Measurements from ENCODE around the gene NAIF1.

Gene NAIF1

DNA sequence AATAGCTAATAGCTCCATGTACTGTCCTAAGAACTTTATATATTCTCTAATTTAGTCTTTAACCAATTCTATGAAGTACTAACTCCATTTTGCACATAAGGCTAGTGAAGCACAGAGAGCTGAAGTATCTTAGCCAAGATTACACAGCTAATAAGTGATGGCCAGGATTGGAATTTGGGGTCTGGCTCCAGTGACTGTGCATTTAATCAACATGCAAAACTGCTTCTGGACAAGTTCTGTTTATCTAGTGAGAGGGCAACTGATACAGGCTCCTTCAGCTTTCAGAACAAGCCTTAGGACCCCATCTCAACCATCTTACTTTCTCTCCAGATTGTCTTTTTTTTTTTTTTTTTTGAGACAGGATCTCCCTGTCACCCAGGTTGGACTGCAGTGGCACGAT lies 22.2 kb upstream of the NAIF1 start:
- in situ Hi-C loops (cut with HindIII; ENCODE audit: low pct_unique_long_range_greater_than_20kb, low sequenced_read_pairs): no loop called here
- no peak for DNase-seq (ENCODE audit: low read depth in 1 of 2, low spot score in 1 of 2)
- TF ChIP-seq JUND (IDR thresholded peaks at IDR 0.05; ENCODE audit: low read depth): no peak

DNA sequence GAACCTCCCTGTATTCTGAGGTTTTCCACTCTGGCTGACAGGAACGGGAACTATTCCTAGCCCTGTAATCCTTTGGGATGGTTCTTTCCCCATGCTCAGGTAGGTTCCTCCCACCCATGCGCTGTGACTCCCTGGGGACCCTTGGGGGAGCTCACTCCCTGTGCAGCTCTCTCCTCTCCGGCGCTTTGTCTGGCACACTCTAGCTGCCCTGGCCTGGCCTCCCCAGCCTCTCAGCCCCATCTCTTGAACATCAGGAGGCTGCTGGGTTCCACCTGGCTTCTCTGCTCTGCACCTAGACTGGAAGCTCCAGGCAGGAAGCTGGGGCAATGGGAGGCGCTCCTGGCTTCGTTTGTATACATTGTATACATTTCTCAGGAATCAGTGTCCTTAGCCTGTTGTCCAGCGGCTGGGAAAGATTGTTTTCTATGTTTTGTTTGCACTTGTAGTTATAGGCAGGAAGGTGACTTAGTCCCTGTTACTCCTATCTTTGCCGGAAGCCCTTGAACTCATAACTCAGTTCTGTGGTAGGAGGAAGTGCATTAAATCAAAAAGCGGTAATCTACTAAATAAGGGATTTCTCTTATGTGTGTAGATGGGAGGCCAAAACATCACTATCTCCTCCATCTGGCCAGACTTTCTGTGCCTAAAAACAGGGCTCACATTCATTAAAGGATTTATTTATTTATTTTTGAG lies 21.3 kb upstream of the NAIF1 start:
- no peak for DNase-seq (ENCODE audit: low read depth in 1 of 2, low spot score in 1 of 2)
- no peak for TF ChIP-seq JUND (IDR thresholded peaks at IDR 0.05; ENCODE audit: low read depth)
- in situ Hi-C loops (cut with HindIII; ENCODE audit: low pct_unique_long_range_greater_than_20kb, low sequenced_read_pairs): no loop called here

DNA sequence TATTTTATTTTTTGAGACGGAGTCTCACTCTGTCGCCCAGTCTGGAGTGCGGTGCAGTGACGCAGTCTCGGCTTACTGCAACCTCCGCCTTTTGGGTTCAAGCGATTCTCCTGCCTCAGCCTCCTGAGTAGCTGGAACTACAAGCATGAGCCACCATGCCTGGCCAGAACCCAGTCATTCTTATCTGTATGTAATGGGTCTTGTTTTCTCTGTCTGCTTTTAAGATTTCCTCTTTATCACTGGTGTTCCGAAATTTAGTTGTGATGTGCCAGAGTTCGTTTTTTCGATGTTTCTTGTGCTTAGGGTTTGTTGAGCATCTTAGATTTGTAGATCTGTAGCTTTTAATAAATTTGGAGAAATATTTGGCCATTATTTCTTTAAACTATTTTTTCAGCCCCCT lies 20.1 kb upstream of the NAIF1 start:
- no peak for TF ChIP-seq JUND (IDR thresholded peaks at IDR 0.05; ENCODE audit: low read depth)
- DNase-seq (ENCODE audit: low read depth in 1 of 2, low spot score in 1 of 2): no peak
- in situ Hi-C loops (cut with HindIII; ENCODE audit: low pct_unique_long_range_greater_than_20kb, low sequenced_read_pairs): no loop called here

- no peak for TF ChIP-seq JUND (IDR thresholded peaks at IDR 0.05; ENCODE audit: low read depth)
- in situ Hi-C loops (cut with HindIII; ENCODE audit: low pct_unique_long_range_greater_than_20kb, low sequenced_read_pairs): no loop called here
- DNase-seq (ENCODE audit: low read depth in 1 of 2, low spot score in 1 of 2): peak in 1 of 2 experiments; percentile 67
Observed at GRCh38 chr9:128085943-128086342, 18.8 kb upstream of the NAIF1 start.

DNA sequence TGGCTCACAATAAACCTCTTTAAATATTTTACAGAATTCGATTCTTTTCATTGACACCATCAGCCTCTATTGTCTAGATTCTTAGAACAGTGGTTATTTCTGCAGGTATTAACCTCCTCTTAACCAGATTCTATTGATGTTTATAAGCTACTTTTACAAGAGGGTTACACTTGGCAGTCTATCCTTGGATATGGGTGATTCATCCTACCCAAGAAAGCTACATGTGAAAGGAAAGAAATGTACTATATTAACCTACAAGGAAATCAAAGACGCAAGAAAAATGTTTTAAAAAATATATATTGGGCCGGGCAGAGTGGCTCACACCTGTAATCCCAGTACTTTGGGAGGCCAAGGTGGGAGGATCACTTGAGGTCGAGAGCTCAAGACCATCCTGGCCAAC lies 17.6 kb upstream of the NAIF1 start:
- DNase-seq (ENCODE audit: low read depth in 1 of 2, low spot score in 1 of 2): no peak
- no peak for TF ChIP-seq JUND (IDR thresholded peaks at IDR 0.05; ENCODE audit: low read depth)
- in situ Hi-C loops (cut with HindIII; ENCODE audit: low pct_unique_long_range_greater_than_20kb, low sequenced_read_pairs): no loop called here

GRCh38 chr9:128082151-128082550 lies 15.0 kb upstream of the NAIF1 start:
- no peak for TF ChIP-seq JUND (IDR thresholded peaks at IDR 0.05; ENCODE audit: low read depth)
- DNase-seq (ENCODE audit: low read depth in 1 of 2, low spot score in 1 of 2): peak in 1 of 2 experiments; percentile 65
- in situ Hi-C loops (cut with HindIII; ENCODE audit: low pct_unique_long_range_greater_than_20kb, low sequenced_read_pairs): no loop called here

GRCh38 chr9:128081056-128081455 lies 13.9 kb upstream of the NAIF1 start:
- in situ Hi-C loops (cut with HindIII; ENCODE audit: low pct_unique_long_range_greater_than_20kb, low sequenced_read_pairs): no loop called here
- TF ChIP-seq JUND (IDR thresholded peaks at IDR 0.05; ENCODE audit: low read depth): no peak
- DNase-seq (ENCODE audit: low read depth in 1 of 2, low spot score in 1 of 2): no peak

DNA sequence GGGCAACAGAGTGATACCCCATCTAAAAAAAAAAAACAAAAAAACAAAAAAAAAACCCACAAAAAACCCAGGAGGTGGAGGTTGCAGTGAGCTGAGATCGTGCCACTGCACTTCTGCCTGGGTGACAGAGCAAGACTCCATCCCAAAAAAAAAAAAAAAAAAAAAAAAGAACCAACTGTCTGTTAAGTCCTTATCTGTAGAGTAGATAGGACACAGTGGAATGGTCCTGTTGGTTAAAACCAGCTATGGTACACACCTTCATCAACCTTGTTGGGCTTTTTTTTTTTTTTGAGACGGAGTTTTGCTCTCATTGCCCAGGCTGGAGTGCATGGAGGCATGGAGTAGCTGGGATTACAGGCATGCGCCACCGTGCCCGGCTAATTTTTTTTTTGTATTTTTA lies 13.1 kb upstream of the NAIF1 start:
- in situ Hi-C loops (cut with HindIII; ENCODE audit: low pct_unique_long_range_greater_than_20kb, low sequenced_read_pairs): no loop called here

GRCh38 chr9:128078504-128079434 lies 11.6 kb upstream of the NAIF1 start:
- in situ Hi-C loops (cut with HindIII; ENCODE audit: low pct_unique_long_range_greater_than_20kb, low sequenced_read_pairs): no loop called here
- TF ChIP-seq JUND (IDR thresholded peaks at IDR 0.05; ENCODE audit: low read depth): no peak
- peak in 1 of 2 experiments; percentile 33 for DNase-seq (ENCODE audit: low read depth in 1 of 2, low spot score in 1 of 2)

More for the DNA sequence above, 13.1 kb upstream of the NAIF1 start:
- TF ChIP-seq JUND (IDR thresholded peaks at IDR 0.05; ENCODE audit: low read depth): no peak
- no peak for DNase-seq (ENCODE audit: low read depth in 1 of 2, low spot score in 1 of 2)

DNA sequence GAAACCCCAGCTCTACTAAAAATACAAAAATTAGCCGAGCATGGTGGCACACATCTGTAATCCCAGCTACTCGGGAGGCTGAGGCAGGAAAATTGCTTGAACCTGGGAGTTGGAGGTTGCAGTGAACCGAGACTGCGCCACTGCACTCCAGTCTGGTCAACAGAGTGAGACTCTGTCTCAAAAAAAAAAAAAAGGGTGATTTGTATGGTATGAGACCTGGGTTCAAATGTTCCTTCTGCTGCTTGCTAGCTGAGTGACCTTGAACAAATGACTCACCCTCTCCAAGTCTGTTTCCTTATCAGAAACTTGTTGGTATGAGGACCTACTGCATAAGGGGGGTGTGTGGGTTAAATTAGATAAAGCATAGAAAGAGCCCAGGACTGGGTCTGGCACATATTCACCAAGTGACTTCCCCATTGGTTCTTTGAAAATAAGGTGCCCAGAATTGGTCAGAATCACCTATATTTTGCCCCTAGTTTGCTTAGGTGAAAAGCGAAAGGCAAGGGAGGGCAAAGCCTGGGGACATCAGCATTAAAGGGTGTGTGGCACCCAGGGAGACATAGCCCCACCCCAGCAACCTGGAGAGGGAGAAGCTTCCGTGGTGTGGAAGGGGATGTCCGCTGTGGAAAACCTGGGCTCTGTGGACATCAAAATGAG lies 10.9 kb upstream of the NAIF1 start:
- in situ Hi-C loops (cut with HindIII; ENCODE audit: low pct_unique_long_range_greater_than_20kb, low sequenced_read_pairs): no loop called here
- no peak for DNase-seq (ENCODE audit: low read depth in 1 of 2, low spot score in 1 of 2)
- no peak for TF ChIP-seq JUND (IDR thresholded peaks at IDR 0.05; ENCODE audit: low read depth)

GRCh38 chr9:128073253-128073886 lies 6.2 kb upstream of the NAIF1 start:
- no peak for TF ChIP-seq JUND (IDR thresholded peaks at IDR 0.05; ENCODE audit: low read depth)
- in situ Hi-C loops (cut with HindIII; ENCODE audit: low pct_unique_long_range_greater_than_20kb, low sequenced_read_pairs): no loop called here
- no peak for DNase-seq (ENCODE audit: low read depth in 1 of 2, low spot score in 1 of 2)

Measured in T47D (cell line).